GM06990 (cell line): ENCODE results near the gene HBM.
"Not testable (repeated sequence)": the region's sequence is repeated elsewhere in the genome, so short reads cannot be mapped to it uniquely, and the experiment has no call there.

ENCODE experiments used
- DNase-seq: peaks from one replicate; pipeline ENCODE4 v3.0.0-alpha.2; 2011; ENCODE audit not compliant: insufficient read length; ENCODE audit errors: extremely low read depth
- H3K27me3 ChIP-seq: replicated peaks from 2 replicates; pipeline ENCODE4 v1.6.0; 2011; ENCODE audit warnings: low read length; ENCODE audit not compliant: control insufficient read depth, insufficient read depth
- H3K36me3 ChIP-seq: 2 replicates; pipeline ENCODE4 v1.5.1; 2011; ENCODE audit warnings: low read length; ENCODE audit not compliant: control insufficient read depth, insufficient read depth
- H3K4me3 ChIP-seq: replicated peaks from 2 replicates; pipeline ENCODE4 v1.5.1; 2011; ENCODE audit warnings: low read depth, mild to moderate bottlenecking, control low read depth, low read length
- CTCF ChIP-seq: IDR thresholded peaks from 2 replicates; pipeline ENCODE4 v1.5.1; 2011; ENCODE audit warnings: low read length, control low read depth, mild to moderate bottlenecking, inconsistent platforms; ENCODE audit not compliant: insufficient read depth, poor library complexity, severe bottlenecking

Gene HBM

GRCh38 chr16:194516-194915 lies 28.7 kb downstream of the HBM start:
- Histone ChIP-seq H3K4me3 (no peak overlapping the region), H3K36me3 (peaks cover 32% of the 10 kb centered on the region), H3K27me3 (no peaks in the 10 kb centered on the region)
- DNase-seq: no peak
- TF ChIP-seq CTCF: no peak

DNA sequence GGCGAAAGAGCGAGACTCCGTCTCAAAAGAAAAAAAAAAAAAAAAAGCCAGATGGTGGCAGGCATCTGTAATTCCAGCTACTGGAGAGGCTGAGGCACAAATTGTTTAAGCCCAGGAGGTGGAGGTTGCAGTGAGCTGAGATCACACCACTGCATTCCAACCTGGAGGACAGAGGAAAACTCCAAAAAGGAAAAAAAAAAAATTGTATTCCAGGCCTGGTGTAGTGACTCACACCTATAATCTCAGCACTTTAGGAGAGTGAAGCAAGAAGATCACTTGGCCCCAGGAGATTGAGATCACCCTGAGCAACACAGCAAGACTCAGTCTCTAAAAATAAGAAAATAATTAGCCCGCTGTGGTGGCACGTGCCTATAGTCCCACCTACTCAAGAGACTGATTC lies 34.6 kb downstream of the HBM start:
- no peaks in the 10 kb centered on the region for H3K27me3 ChIP-seq
- peaks cover 22% of the 10 kb centered on the region for H3K36me3 ChIP-seq
- no peak for DNase-seq
- no peak for TF ChIP-seq CTCF
- H3K4me3 ChIP-seq: no peak overlapping the region

DNA sequence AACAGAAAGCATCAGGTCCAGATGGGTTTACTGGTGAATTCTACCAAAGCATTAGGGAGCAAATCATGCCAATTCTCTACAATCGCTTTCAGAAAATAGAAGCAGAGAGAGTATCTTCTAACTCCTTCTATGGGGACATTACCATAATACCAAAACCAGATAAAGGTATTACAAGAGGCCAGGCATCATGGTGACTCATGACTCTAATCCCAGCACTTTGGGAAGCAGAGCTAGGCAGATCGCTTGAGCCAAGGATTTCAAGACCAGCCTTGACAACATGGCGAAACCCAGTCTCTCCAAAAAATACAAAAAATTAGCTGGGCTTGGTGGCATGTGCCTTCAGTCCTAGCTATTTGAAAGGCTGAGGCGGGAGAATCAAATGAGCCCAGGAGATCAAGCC lies 37.5 kb downstream of the HBM start:
- no peak overlapping the region for H3K4me3 ChIP-seq
- H3K36me3 ChIP-seq: peaks cover 21% of the 10 kb centered on the region
- no peak for TF ChIP-seq CTCF
- no peaks in the 10 kb centered on the region for H3K27me3 ChIP-seq
- DNase-seq: no peak

GRCh38 chr16:204046-204445 lies 38.3 kb downstream of the HBM start:
- DNase-seq, H3K27me3 ChIP-seq, H3K4me3 ChIP-seq: not testable (repeated sequence)
- H3K36me3 ChIP-seq: peaks cover 19% of the 10 kb centered on the region

- DNase-seq, H3K27me3 ChIP-seq, H3K4me3 ChIP-seq: not testable (repeated sequence)
- peaks cover 21% of the 10 kb centered on the region for H3K36me3 ChIP-seq
Measured at GRCh38 chr16:209359-209758, 43.6 kb downstream of the HBM start.

- not testable (repeated sequence) for DNase-seq, H3K27me3 ChIP-seq
Measured at GRCh38 chr16:211631-212180, 45.9 kb downstream of the HBM start.

GRCh38 chr16:212999-213398 lies 47.2 kb downstream of the HBM start:
- TF ChIP-seq CTCF: no peak
- no peak overlapping the region for H3K4me3 ChIP-seq
- DNase-seq: no peak
- no peaks in the 10 kb centered on the region for H3K27me3 ChIP-seq
- peaks cover 14% of the 10 kb centered on the region for H3K36me3 ChIP-seq

More at GRCh38 chr16:211631-212180, 45.9 kb downstream of the HBM start:
- H3K36me3 ChIP-seq: peaks cover 15% of the 10 kb centered on the region
- H3K4me3 ChIP-seq: not testable (repeated sequence)
